ENCODE results near the gene LAMA4.

LAMA4 gene

GRCh38 chr6:112172540-112172939, 81.8 kb downstream of the LAMA4 start:
- H3K4me3 ChIP-seq (ENCODE audit: insufficient read depth, low read length, poor library complexity, severe bottlenecking), result no peak overlapping the region
- no peak overlapping the region for H3K4me2 ChIP-seq (ENCODE audit: low read depth, low read length, poor library complexity, severe bottlenecking)
- H3K9me3 ChIP-seq (ENCODE audit: insufficient read depth, low read length), result no peaks in the 10 kb centered on the region
- no peaks in the 10 kb centered on the region for H3K27me3 ChIP-seq (ENCODE audit: low read length)
- H3K36me3 ChIP-seq (ENCODE audit: low read length), result no peaks in the 10 kb centered on the region
- H3K9me2 ChIP-seq (replicated peaks; ENCODE audit: insufficient read depth, low read length), result no peaks in the 10 kb centered on the region
- H4K20me1 ChIP-seq (ENCODE audit: low read depth, low read length), result no peaks in the 10 kb centered on the region
- no peaks in the 10 kb centered on the region for H3F3A ChIP-seq (ENCODE audit: insufficient read depth)
- H2AFZ ChIP-seq (ENCODE audit: low read depth, low read length, severe bottlenecking), result no peak overlapping the region
- H3K79me2 ChIP-seq (ENCODE audit: insufficient read depth, low read length), result no peaks in the 10 kb centered on the region
- TF ChIP-seq CTCF (IDR thresholded peaks at IDR 0.05; ENCODE audit: insufficient read depth, low read length, poor library complexity, severe bottlenecking), result no peak
- TF ChIP-seq EZH2phosphoT487 (conservative IDR thresholded peaks at IDR 0.05; ENCODE audit: low read length), result no peak
- H3K9ac ChIP-seq (ENCODE audit: low read length), result no peak overlapping the region
- H3K27ac ChIP-seq (ENCODE audit: low read depth, low read length), result no peak overlapping the region

GRCh38 chr6:112169541-112169940, 84.8 kb downstream of the LAMA4 start:
- H3K36me3 ChIP-seq (ENCODE audit: low read length), result no peaks in the 10 kb centered on the region

GRCh38 chr6:112163295-112164257, 90.8 kb downstream of the LAMA4 start:
- H4K20me1 ChIP-seq (ENCODE audit: low read depth, low read length), result no peaks in the 10 kb centered on the region
- H3K36me3 ChIP-seq (ENCODE audit: low read length), result no peaks in the 10 kb centered on the region
- H3F3A ChIP-seq (ENCODE audit: insufficient read depth), result no peaks in the 10 kb centered on the region
- peak; percentile 92 for TF ChIP-seq CTCF (IDR thresholded peaks at IDR 0.05; ENCODE audit: insufficient read depth, low read length, poor library complexity, severe bottlenecking)
- TF ChIP-seq EZH2phosphoT487 (conservative IDR thresholded peaks at IDR 0.05; ENCODE audit: low read length), result no peak
- no peaks in the 10 kb centered on the region for H3K27me3 ChIP-seq (ENCODE audit: low read length)
- H2AFZ ChIP-seq (ENCODE audit: low read depth, low read length, severe bottlenecking), result peak overlapping the region; percentile 56
- no peaks in the 10 kb centered on the region for H3K9me2 ChIP-seq (replicated peaks; ENCODE audit: insufficient read depth, low read length)
- H3K79me2 ChIP-seq (ENCODE audit: insufficient read depth, low read length), result no peaks in the 10 kb centered on the region
- no peak overlapping the region for H3K27ac ChIP-seq (ENCODE audit: low read depth, low read length)
- H3K9me3 ChIP-seq (ENCODE audit: insufficient read depth, low read length), result no peaks in the 10 kb centered on the region
- H3K4me3 ChIP-seq (ENCODE audit: insufficient read depth, low read length, poor library complexity, severe bottlenecking), result no peak overlapping the region
- H3K9ac ChIP-seq (ENCODE audit: low read length), result no peak overlapping the region
- H3K4me2 ChIP-seq (ENCODE audit: low read depth, low read length, poor library complexity, severe bottlenecking), result no peak overlapping the region

More at GRCh38 chr6:112169541-112169940, 84.8 kb downstream of the LAMA4 start:
- H3K9ac ChIP-seq (ENCODE audit: low read length), result no peak overlapping the region
- no peak overlapping the region for H2AFZ ChIP-seq (ENCODE audit: low read depth, low read length, severe bottlenecking)
- no peaks in the 10 kb centered on the region for H3K27me3 ChIP-seq (ENCODE audit: low read length)
- H4K20me1 ChIP-seq (ENCODE audit: low read depth, low read length), result no peaks in the 10 kb centered on the region
- no peak overlapping the region for H3K4me2 ChIP-seq (ENCODE audit: low read depth, low read length, poor library complexity, severe bottlenecking)
- H3K27ac ChIP-seq (ENCODE audit: low read depth, low read length), result no peak overlapping the region
- H3F3A ChIP-seq (ENCODE audit: insufficient read depth), result no peaks in the 10 kb centered on the region
- H3K79me2 ChIP-seq (ENCODE audit: insufficient read depth, low read length), result no peaks in the 10 kb centered on the region
- H3K9me3 ChIP-seq (ENCODE audit: insufficient read depth, low read length), result no peaks in the 10 kb centered on the region
- no peaks in the 10 kb centered on the region for H3K9me2 ChIP-seq (replicated peaks; ENCODE audit: insufficient read depth, low read length)
- TF ChIP-seq CTCF (IDR thresholded peaks at IDR 0.05; ENCODE audit: insufficient read depth, low read length, poor library complexity, severe bottlenecking) (no peak), EZH2phosphoT487 (conservative IDR thresholded peaks at IDR 0.05; ENCODE audit: low read length) (no peak)
- no peak overlapping the region for H3K4me3 ChIP-seq (ENCODE audit: insufficient read depth, low read length, poor library complexity, severe bottlenecking)
